ENCODE results near the gene DYNLT5. TPM values are rescaled to one million over a fixed set of nuclear protein-coding genes. Genes with fewer than 3 reads are reported as not detected.

The DYNLT5 gene
- total and polyA plus RNA-seq, 4 donors: 0.55 to 3.1 (median 1.5) TPM

GRCh38 chr1:66768965-66769364 lies 16.7 kb downstream of the DYNLT5 start (continued):
- TF ChIP-seq, protein P1, sequence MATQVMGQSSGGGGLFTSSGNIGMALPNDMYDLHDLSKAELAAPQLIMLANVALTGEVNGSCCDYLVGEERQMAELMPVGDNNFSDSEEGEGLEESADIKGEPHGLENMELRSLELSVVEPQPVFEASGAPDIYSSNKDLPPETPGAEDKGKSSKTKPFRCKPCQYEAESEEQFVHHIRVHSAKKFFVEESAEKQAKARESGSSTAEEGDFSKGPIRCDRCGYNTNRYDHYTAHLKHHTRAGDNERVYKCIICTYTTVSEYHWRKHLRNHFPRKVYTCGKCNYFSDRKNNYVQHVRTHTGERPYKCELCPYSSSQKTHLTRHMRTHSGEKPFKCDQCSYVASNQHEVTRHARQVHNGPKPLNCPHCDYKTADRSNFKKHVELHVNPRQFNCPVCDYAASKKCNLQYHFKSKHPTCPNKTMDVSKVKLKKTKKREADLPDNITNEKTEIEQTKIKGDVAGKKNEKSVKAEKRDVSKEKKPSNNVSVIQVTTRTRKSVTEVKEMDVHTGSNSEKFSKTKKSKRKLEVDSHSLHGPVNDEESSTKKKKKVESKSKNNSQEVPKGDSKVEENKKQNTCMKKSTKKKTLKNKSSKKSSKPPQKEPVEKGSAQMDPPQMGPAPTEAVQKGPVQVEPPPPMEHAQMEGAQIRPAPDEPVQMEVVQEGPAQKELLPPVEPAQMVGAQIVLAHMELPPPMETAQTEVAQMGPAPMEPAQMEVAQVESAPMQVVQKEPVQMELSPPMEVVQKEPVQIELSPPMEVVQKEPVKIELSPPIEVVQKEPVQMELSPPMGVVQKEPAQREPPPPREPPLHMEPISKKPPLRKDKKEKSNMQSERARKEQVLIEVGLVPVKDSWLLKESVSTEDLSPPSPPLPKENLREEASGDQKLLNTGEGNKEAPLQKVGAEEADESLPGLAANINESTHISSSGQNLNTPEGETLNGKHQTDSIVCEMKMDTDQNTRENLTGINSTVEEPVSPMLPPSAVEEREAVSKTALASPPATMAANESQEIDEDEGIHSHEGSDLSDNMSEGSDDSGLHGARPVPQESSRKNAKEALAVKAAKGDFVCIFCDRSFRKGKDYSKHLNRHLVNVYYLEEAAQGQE (IDR thresholded peaks at IDR 0.05): no peak
- TF ChIP-seq YY1 (IDR thresholded peaks at IDR 0.05) (no peak), FOXA2 (IDR thresholded peaks at IDR 0.05) (no peak), MAX (IDR thresholded peaks at IDR 0.05) (no peak), NR2F2 (IDR thresholded peaks at IDR 0.05) (no peak), GABPA (IDR thresholded peaks at IDR 0.05 in 1 of 2, conservative IDR thresholded peaks at IDR 0.05 in 1 of 2) (no peak)

DNA sequence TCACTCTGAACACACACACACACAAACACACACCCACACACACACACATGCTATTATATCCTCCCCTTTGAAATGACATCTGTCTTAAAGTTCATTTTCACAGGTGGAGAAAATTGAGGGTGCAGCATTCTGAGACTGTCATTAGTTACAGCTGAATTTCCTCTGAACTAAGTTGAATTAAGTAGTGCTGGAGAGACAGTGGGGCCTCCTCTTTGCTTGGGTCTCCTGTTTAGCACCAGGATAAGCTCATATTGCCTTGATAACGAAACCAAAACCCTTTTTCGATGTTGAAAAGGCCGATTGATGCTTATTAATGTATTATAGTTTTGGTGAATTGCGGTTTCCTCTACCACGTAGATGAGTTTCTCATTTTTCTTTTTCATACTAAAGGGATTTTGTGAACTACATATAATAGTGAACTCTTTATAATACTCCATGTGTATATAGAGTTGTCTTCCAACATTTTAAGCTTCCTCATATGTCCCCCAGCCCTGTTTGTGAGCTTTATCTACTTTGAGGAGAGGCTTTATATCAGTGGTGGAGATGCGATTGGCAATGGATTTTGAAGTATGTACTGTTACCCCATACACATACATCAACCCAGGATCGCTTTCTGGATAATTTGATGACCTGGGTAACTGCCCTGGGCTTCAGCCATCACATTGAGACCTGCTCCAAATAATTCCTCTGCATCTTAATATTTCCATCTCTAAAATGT lies 17.4 kb downstream of the DYNLT5 start:
- Histone ChIP-seq H3K36me3 (ENCODE audit: control insufficient read depth in 4 of 4, insufficient read depth in 3 of 4, low read depth in 1 of 4, low read length in 3 of 4) (peaks cover 0 to 11% (median 2%) of the 10 kb centered on the region in 4 donors), H3K4me1 (ENCODE audit: control insufficient read depth in 4 of 4, insufficient read depth in 4 of 4, low read length in 3 of 4) (peaks cover 0 to 2% (median 0%) of the 10 kb centered on the region in 4 donors), H3K27ac (ENCODE audit: low read depth in 1 of 2, low read length in 2 of 2) (no peak overlapping the region), H3K27me3 (ENCODE audit: control insufficient read depth in 4 of 4, insufficient read depth in 4 of 4, low read length in 3 of 4) (no peaks in the 10 kb centered on the region), H3K4me3 (ENCODE audit: low read depth in 1 of 3, low read length in 3 of 3) (no peak overlapping the region), H3K9ac (ENCODE audit: low read depth in 1 of 2, low read length in 2 of 2) (no peak overlapping the region), H3K9me3 (ENCODE audit: control insufficient read depth in 4 of 4, low read length in 3 of 4) (no peaks in the 10 kb centered on the region)
- no peak for DNase-seq (ENCODE audit: low spot score)
- TF ChIP-seq EGR1 (IDR thresholded peaks at IDR 0.05; ENCODE audit: low read depth in 2 of 2): no peak
- TF ChIP-seq FOXA2 (IDR thresholded peaks at IDR 0.05): no peak
- TF ChIP-seq SP1 (IDR thresholded peaks at IDR 0.05): no peak
- TF ChIP-seq JUND (IDR thresholded peaks at IDR 0.05): no peak
- no peak for TF ChIP-seq MAX (IDR thresholded peaks at IDR 0.05)
- no peak for TF ChIP-seq HNF4A (conservative IDR thresholded peaks at IDR 0.05)
- TF ChIP-seq, protein P2, sequence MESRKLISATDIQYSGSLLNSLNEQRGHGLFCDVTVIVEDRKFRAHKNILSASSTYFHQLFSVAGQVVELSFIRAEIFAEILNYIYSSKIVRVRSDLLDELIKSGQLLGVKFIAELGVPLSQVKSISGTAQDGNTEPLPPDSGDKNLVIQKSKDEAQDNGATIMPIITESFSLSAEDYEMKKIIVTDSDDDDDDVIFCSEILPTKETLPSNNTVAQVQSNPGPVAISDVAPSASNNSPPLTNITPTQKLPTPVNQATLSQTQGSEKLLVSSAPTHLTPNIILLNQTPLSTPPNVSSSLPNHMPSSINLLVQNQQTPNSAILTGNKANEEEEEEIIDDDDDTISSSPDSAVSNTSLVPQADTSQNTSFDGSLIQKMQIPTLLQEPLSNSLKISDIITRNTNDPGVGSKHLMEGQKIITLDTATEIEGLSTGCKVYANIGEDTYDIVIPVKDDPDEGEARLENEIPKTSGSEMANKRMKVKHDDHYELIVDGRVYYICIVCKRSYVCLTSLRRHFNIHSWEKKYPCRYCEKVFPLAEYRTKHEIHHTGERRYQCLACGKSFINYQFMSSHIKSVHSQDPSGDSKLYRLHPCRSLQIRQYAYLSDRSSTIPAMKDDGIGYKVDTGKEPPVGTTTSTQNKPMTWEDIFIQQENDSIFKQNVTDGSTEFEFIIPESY (IDR thresholded peaks at IDR 0.05): no peak
- no peak for TF ChIP-seq YY1 (IDR thresholded peaks at IDR 0.05)
- no peak for TF ChIP-seq HNF4G (IDR thresholded peaks at IDR 0.05)
- TF ChIP-seq, protein P1 (IDR thresholded peaks at IDR 0.05): no peak
- TF ChIP-seq ATF3 (IDR thresholded peaks at IDR 0.05): no peak
- no peak for TF ChIP-seq RAD21 (IDR thresholded peaks at IDR 0.05)
- TF ChIP-seq, protein P3, sequence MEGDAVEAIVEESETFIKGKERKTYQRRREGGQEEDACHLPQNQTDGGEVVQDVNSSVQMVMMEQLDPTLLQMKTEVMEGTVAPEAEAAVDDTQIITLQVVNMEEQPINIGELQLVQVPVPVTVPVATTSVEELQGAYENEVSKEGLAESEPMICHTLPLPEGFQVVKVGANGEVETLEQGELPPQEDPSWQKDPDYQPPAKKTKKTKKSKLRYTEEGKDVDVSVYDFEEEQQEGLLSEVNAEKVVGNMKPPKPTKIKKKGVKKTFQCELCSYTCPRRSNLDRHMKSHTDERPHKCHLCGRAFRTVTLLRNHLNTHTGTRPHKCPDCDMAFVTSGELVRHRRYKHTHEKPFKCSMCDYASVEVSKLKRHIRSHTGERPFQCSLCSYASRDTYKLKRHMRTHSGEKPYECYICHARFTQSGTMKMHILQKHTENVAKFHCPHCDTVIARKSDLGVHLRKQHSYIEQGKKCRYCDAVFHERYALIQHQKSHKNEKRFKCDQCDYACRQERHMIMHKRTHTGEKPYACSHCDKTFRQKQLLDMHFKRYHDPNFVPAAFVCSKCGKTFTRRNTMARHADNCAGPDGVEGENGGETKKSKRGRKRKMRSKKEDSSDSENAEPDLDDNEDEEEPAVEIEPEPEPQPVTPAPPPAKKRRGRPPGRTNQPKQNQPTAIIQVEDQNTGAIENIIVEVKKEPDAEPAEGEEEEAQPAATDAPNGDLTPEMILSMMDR (IDR thresholded peaks at IDR 0.05; ENCODE audit: low read depth, low read length, missing input control): no peak
- no peak for TF ChIP-seq GABPA (IDR thresholded peaks at IDR 0.05 in 1 of 2, conservative IDR thresholded peaks at IDR 0.05 in 1 of 2)
- 93% methylated on average over 7 of the region's 7 CpGs for WGBS

Measured in liver (tissue), 9 donors.